ENCODE data around the gene SPTB.
A peak's percentile ranks its signal among the peaks of the same experiment; 100 is the strongest.

SPTB gene

DNA sequence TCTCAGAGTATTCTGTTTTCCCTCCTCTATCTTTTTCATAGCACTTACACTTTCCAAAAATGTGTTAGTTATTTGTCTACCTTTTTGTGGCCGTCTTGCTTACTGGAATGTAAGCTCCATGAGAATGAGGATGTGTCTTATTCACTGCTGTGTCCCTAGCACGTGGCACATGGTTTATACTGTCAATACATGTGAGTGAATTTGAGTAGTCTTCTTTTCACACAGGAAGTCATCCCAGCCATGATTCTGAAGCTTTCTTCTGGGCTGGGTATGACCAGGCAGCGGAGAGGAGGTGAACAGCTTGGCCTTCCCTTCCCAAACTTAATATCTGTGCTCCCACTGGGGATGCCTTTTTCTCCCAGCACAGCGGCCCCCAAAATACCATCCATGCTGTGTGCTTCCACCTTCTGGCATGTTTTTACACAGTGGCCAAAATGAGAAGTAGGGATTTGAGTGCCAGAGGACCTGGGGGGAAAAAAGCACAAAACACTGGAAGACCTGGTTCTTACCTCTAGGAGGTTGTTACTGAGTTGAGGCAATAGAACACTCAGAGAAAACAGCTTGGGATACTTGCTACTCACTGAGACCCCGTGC, 165.2 kb downstream of the SPTB start:
- Histone ChIP-seq H3K9me3 (ENCODE audit: control insufficient read depth in 1 of 2, low read length in 2 of 2) (peaks cover 0 to 3% of the 10 kb centered on the region in 2 donors), H3K4me1 (ENCODE audit: control insufficient read depth in 1 of 2, insufficient read depth in 2 of 2, low read length in 2 of 2) (peaks cover 13 to 48% of the 10 kb centered on the region in 2 donors), H3K4me3 (ENCODE audit: low read depth in 1 of 2, low read length in 2 of 2) (no peak overlapping the region), H3K27ac (ENCODE audit: low read length) (no peak overlapping the region), H3K36me3 (ENCODE audit: control insufficient read depth in 1 of 2, insufficient read depth in 2 of 2, low read length in 2 of 2) (no peaks in the 10 kb centered on the region), H3K27me3 (ENCODE audit: low read depth, low read length) (no peaks in the 10 kb centered on the region)

DNA sequence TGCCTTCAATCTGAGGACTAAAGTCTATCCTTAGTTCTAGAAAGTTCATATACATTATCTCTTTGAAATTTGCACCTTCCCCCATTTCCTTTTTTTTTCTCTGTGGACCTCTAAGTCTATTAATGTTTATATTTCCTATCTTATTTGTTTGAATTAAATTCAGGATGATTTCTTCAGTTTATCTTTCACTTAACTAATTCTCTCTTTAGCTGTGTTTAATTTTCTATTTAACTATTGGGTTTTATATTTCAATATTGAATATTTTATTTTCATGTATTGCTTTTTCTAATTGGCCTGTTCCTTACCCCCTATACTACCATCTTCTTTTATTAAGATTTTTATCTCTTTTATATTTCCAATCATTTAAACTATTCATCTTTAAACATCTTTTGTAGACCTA, 166.0 kb downstream of the SPTB start:
- Histone ChIP-seq H3K36me3 (ENCODE audit: control insufficient read depth in 1 of 2, insufficient read depth in 2 of 2, low read length in 2 of 2) (peaks cover 0 to 4% of the 10 kb centered on the region in 2 donors), H3K27ac (ENCODE audit: low read length) (no peak overlapping the region), H3K4me1 (ENCODE audit: control insufficient read depth in 1 of 2, insufficient read depth in 2 of 2, low read length in 2 of 2) (peaks cover 18 to 56% of the 10 kb centered on the region in 2 donors), H3K27me3 (ENCODE audit: low read depth, low read length) (no peaks in the 10 kb centered on the region), H3K9me3 (ENCODE audit: control insufficient read depth in 1 of 2, low read length in 2 of 2) (peaks cover 0 to 3% of the 10 kb centered on the region in 2 donors), H3K4me3 (ENCODE audit: low read depth in 1 of 2, low read length in 2 of 2) (no peak overlapping the region)

DNA sequence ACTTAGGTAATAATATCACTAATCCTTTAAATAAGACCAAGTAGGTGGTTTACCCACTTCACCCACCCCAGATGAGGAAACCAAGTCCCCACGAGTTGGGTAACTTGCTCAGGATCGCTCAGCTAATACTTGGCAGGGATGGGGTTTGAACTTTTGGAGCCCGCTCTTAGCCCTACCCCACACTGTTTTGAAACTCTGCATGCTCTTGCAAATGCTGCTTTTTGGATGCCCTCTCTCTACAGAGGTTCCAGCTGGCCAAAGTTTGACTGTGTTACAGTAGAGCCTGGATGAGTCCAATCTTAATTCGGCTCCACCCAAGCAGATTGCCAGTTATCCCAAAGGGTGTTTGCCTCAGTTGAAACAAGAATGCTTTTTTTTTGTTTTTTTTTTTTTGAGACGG, 168.7 kb downstream of the SPTB start:
- peaks cover 0 to 4% of the 10 kb centered on the region in 2 donors for H3K36me3 ChIP-seq (ENCODE audit: control insufficient read depth in 1 of 2, insufficient read depth in 2 of 2, low read length in 2 of 2)
- H3K27me3 ChIP-seq (ENCODE audit: low read depth, low read length), result no peaks in the 10 kb centered on the region
- H3K4me1 ChIP-seq (ENCODE audit: control insufficient read depth in 1 of 2, insufficient read depth in 2 of 2, low read length in 2 of 2), result peaks cover 19 to 54% of the 10 kb centered on the region in 2 donors
- H3K9me3 ChIP-seq (ENCODE audit: control insufficient read depth in 1 of 2, low read length in 2 of 2), result peaks cover 0 to 3% of the 10 kb centered on the region in 2 donors
- H3K27ac ChIP-seq (ENCODE audit: low read length), result no peak overlapping the region
- H3K4me3 ChIP-seq (ENCODE audit: low read depth in 1 of 2, low read length in 2 of 2), result no peak overlapping the region

DNA sequence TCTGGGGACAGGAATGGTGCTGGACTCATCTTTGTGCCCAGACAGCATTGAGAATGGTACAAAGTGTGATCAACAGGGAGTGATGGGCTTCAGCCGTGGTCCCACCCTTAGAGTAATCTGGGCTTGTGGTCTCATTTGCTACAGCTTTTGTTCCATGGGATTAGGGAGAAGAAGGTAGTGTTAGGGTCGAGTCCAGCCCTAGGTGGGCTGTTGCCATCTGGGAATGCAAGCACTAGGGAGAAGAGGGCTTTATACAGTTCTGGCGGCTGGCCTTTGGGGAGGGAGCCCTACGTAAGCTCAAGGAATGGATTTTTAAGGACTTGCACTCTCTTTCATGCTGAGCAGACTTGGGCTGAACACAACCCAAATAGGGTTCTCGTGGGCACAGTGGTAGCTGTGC, 170.6 kb downstream of the SPTB start:
- peaks cover 0 to 3% of the 10 kb centered on the region in 2 donors for H3K9me3 ChIP-seq (ENCODE audit: control insufficient read depth in 1 of 2, low read length in 2 of 2)
- peaks cover 0 to 4% of the 10 kb centered on the region in 2 donors for H3K36me3 ChIP-seq (ENCODE audit: control insufficient read depth in 1 of 2, insufficient read depth in 2 of 2, low read length in 2 of 2)
- H3K4me1 ChIP-seq (ENCODE audit: control insufficient read depth in 1 of 2, insufficient read depth in 2 of 2, low read length in 2 of 2), result peaks cover 19 to 54% of the 10 kb centered on the region in 2 donors
- H3K4me3 ChIP-seq (ENCODE audit: low read depth in 1 of 2, low read length in 2 of 2), result peak overlapping the region in 1 of 2 donors; percentile 17
- H3K27me3 ChIP-seq (ENCODE audit: low read depth, low read length), result no peaks in the 10 kb centered on the region
- H3K27ac ChIP-seq (ENCODE audit: low read length), result peak overlapping the region; percentile 75

- H3K4me1 ChIP-seq (ENCODE audit: control insufficient read depth in 1 of 2, insufficient read depth in 2 of 2, low read length in 2 of 2), result peaks cover 25 to 54% of the 10 kb centered on the region in 2 donors
- H3K4me3 ChIP-seq (ENCODE audit: low read depth in 1 of 2, low read length in 2 of 2), result peak overlapping the region in 1 of 2 donors; percentile 17
Measured at GRCh38 chr14:64708148-64709004, 171.3 kb downstream of the SPTB start.

GRCh38 chr14:64707661-64708060, 172.0 kb downstream of the SPTB start:
- Histone ChIP-seq H3K27me3 (ENCODE audit: low read depth, low read length) (no peaks in the 10 kb centered on the region), H3K4me1 (ENCODE audit: control insufficient read depth in 1 of 2, insufficient read depth in 2 of 2, low read length in 2 of 2) (peaks cover 27 to 54% of the 10 kb centered on the region in 2 donors), H3K9me3 (ENCODE audit: control insufficient read depth in 1 of 2, low read length in 2 of 2) (peaks cover 0 to 3% of the 10 kb centered on the region in 2 donors), H3K27ac (ENCODE audit: low read length) (peak overlapping the region; percentile 6), H3K36me3 (ENCODE audit: control insufficient read depth in 1 of 2, insufficient read depth in 2 of 2, low read length in 2 of 2) (peaks cover 0 to 4% of the 10 kb centered on the region in 2 donors), H3K4me3 (ENCODE audit: low read depth in 1 of 2, low read length in 2 of 2) (no peak overlapping the region)

More at GRCh38 chr14:64708148-64709004, 171.3 kb downstream of the SPTB start:
- no peaks in the 10 kb centered on the region for H3K27me3 ChIP-seq (ENCODE audit: low read depth, low read length)
- peak overlapping the region; percentile 75 for H3K27ac ChIP-seq (ENCODE audit: low read length)
- H3K9me3 ChIP-seq (ENCODE audit: control insufficient read depth in 1 of 2, low read length in 2 of 2), result peaks cover 0 to 3% of the 10 kb centered on the region in 2 donors
- H3K36me3 ChIP-seq (ENCODE audit: control insufficient read depth in 1 of 2, insufficient read depth in 2 of 2, low read length in 2 of 2), result peaks cover 0 to 4% of the 10 kb centered on the region in 2 donors

DNA sequence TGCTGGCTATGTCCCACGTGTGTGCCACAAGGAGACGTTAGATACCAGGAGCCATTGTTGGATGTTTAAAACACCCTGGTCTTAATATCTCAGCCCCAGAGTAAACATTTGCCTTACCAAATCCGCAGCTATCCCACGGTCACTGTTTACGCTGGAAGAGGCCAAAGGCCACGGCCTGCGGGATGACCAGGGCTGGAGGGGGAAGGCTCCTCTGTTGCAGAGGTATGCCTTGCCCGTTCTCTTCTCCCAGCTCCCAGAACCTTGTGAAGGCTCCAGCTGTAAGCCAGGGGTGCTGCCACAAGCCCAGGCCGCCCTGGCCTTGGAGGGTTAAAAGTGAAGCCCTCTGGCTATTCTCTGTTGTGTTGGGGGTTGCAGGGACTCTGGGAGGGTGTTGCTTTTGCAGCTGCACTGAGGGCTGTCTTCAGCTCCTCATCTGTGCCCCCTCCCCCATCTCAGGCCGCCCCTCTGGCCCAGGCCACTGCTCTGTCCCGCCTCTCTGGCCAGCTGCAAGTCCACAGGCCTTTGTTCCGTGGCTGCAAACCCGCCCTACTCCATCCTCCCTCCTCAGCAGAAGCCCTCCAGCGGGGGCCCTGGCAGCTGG, 173.0 kb downstream of the SPTB start:
- peak overlapping the region in 1 of 2 donors; percentile 73 for H3K4me3 ChIP-seq (ENCODE audit: low read depth in 1 of 2, low read length in 2 of 2)
- peaks cover 27 to 54% of the 10 kb centered on the region in 2 donors for H3K4me1 ChIP-seq (ENCODE audit: control insufficient read depth in 1 of 2, insufficient read depth in 2 of 2, low read length in 2 of 2)
- no peaks in the 10 kb centered on the region for H3K27me3 ChIP-seq (ENCODE audit: low read depth, low read length)
- H3K27ac ChIP-seq (ENCODE audit: low read length), result peak overlapping the region; percentile 41
- H3K36me3 ChIP-seq (ENCODE audit: control insufficient read depth in 1 of 2, insufficient read depth in 2 of 2, low read length in 2 of 2), result peaks cover 0 to 4% of the 10 kb centered on the region in 2 donors
- no peaks in the 10 kb centered on the region for H3K9me3 ChIP-seq (ENCODE audit: control insufficient read depth in 1 of 2, low read length in 2 of 2)

GRCh38 chr14:64706119-64706592, 173.6 kb downstream of the SPTB start:
- Histone ChIP-seq H3K4me3 (ENCODE audit: low read depth in 1 of 2, low read length in 2 of 2) (peak overlapping the region; percentile 73 to 96), H3K27ac (ENCODE audit: low read length) (peak overlapping the region; percentile 41), H3K4me1 (ENCODE audit: control insufficient read depth in 1 of 2, insufficient read depth in 2 of 2, low read length in 2 of 2) (peaks cover 27 to 54% of the 10 kb centered on the region in 2 donors), H3K27me3 (ENCODE audit: low read depth, low read length) (no peaks in the 10 kb centered on the region), H3K9me3 (ENCODE audit: control insufficient read depth in 1 of 2, low read length in 2 of 2) (no peaks in the 10 kb centered on the region), H3K36me3 (ENCODE audit: control insufficient read depth in 1 of 2, insufficient read depth in 2 of 2, low read length in 2 of 2) (peaks cover 0 to 4% of the 10 kb centered on the region in 2 donors)

GRCh38 chr14:64705381-64706118, 174.2 kb downstream of the SPTB start:
- peaks cover 0 to 4% of the 10 kb centered on the region in 2 donors for H3K36me3 ChIP-seq (ENCODE audit: control insufficient read depth in 1 of 2, insufficient read depth in 2 of 2, low read length in 2 of 2)
- H3K4me3 ChIP-seq (ENCODE audit: low read depth in 1 of 2, low read length in 2 of 2), result peak overlapping the region; percentile 73 to 96
- H3K27ac ChIP-seq (ENCODE audit: low read length), result peak overlapping the region; percentile 41
- H3K27me3 ChIP-seq (ENCODE audit: low read depth, low read length), result no peaks in the 10 kb centered on the region
- H3K9me3 ChIP-seq (ENCODE audit: control insufficient read depth in 1 of 2, low read length in 2 of 2), result no peaks in the 10 kb centered on the region
- H3K4me1 ChIP-seq (ENCODE audit: control insufficient read depth in 1 of 2, insufficient read depth in 2 of 2, low read length in 2 of 2), result peaks cover 27 to 49% of the 10 kb centered on the region in 2 donors

GRCh38 chr14:64704743-64705380, 174.8 kb downstream of the SPTB start:
- H3K27me3 ChIP-seq (ENCODE audit: low read depth, low read length), result no peaks in the 10 kb centered on the region
- no peaks in the 10 kb centered on the region for H3K9me3 ChIP-seq (ENCODE audit: control insufficient read depth in 1 of 2, low read length in 2 of 2)
- H3K4me1 ChIP-seq (ENCODE audit: control insufficient read depth in 1 of 2, insufficient read depth in 2 of 2, low read length in 2 of 2), result peaks cover 27 to 42% of the 10 kb centered on the region in 2 donors
- peak overlapping the region; percentile 41 for H3K27ac ChIP-seq (ENCODE audit: low read length)
- peaks cover 0 to 4% of the 10 kb centered on the region in 2 donors for H3K36me3 ChIP-seq (ENCODE audit: control insufficient read depth in 1 of 2, insufficient read depth in 2 of 2, low read length in 2 of 2)
- H3K4me3 ChIP-seq (ENCODE audit: low read depth in 1 of 2, low read length in 2 of 2), result peak overlapping the region; percentile 73 to 96

Measured in muscle layer of duodenum (tissue), 2 donors.